NCI-H82 treated with DMSO at 0.1 percent for 48 hours (cell line): Measurements from ENCODE around the gene MBD3L4.
"Not testable (repeated sequence)": the region's sequence is repeated elsewhere in the genome, so short reads cannot be mapped to it uniquely, and the experiment has no call there.

Experiments
- DNase-seq: peaks from one replicate; lab custom pipeline; 2025; ENCODE audit not compliant: unreplicated experiment; lab: John Stamatoyannopoulos, UW

MBD3L4 gene

GRCh38 chr19:7051421-7051820 is 11.4 kb upstream of the MBD3L4 start:
- DNase-seq: not testable (repeated sequence)

DNA sequence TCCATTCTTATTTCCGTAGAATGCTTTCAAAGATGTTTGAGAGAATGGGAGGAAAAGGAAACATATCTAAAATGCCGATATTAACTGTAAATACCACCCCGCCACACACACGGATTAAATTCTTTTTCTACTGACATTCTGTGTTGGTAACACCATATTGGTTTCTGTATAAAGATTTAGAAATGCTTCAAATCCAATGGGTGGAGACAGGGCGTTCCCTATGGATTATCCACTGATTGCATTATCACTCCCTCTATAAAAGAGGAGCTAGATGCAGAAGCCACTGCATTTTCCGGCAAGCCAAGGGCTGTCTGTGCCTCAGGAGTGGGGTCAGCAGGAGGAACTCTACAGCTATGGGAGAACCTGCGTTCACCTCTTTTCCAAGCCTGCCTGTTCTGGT is 9.0 kb upstream of the MBD3L4 start, which contains the start of gene MBD3L2:
MBD3L2 (plus strand) TSS at position 301 of the 400 bp plus-strand sequence; CDS start at position 354, 53 bp downstream.
- DNase-seq: not testable (repeated sequence)

DNA sequence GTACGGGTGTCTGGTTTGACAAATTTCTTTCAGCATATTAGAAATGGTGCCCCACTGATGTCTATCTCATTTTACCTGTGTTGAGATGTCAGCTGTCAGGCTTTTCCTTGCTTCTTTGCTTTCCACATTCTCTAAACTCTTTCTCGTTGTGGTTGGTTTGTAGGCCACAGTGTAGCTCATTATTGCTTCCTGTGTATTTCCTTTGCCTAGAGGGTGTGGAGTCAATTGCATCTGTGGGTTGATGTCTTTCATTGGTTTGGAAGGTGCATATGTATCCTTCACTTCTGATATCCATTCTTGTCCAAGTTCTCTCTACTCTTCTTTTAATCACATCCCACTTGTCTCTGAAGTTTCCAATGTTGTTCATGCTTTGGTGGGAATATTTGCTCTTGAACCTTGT is 1.6 kb upstream of the MBD3L4 start:
- not testable (repeated sequence) for DNase-seq

- not testable (repeated sequence) for DNase-seq
Observed at GRCh38 chr19:7030278-7030677, 9.7 kb downstream of the MBD3L4 start, which contains the start of gene MBD3L5. Gene MBD3L5 (plus strand): TSS chr19:7030578. CDS start chr19:7030612, 34 bp downstream.

DNA sequence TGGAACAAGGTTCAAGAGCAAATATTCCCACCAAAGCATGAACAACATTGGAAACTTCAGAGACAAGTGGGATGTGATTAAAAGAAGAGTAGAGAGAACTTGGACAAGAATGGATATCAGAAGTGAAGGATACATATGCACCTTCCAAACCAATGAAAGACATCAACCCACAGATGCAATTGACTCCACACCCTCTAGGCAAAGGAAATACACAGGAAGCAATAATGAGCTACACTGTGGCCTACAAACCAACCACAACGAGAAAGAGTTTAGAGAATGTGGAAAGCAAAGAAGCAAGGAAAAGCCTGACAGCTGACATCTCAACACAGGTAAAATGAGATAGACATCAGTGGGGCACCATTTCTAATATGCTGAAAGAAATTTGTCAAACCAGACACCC is 11.2 kb downstream of the MBD3L4 start:
- DNase-seq: not testable (repeated sequence)

DNA sequence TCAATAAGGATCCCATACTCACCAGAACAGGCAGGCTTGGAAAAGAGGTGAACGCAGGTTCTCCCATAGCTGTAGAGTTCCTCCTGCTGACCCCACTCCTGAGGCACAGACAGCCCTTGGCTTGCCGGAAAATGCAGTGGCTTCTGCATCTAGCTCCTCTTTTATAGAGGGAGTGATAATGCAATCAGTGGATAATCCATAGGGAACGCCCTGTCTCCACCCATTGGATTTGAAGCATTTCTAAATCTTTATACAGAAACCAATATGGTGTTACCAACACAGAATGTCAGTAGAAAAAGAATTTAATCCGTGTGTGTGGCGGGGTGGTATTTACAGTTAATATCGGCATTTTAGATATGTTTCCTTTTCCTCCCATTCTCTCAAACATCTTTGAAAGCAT is 18.6 kb downstream of the MBD3L4 start, which contains the start of gene MBD3L2B:
MBD3L2B (minus strand) TSS at position 101 of the 400 bp plus-strand sequence; CDS start at position 67, 34 bp downstream.
- not testable (repeated sequence) for DNase-seq

DNA sequence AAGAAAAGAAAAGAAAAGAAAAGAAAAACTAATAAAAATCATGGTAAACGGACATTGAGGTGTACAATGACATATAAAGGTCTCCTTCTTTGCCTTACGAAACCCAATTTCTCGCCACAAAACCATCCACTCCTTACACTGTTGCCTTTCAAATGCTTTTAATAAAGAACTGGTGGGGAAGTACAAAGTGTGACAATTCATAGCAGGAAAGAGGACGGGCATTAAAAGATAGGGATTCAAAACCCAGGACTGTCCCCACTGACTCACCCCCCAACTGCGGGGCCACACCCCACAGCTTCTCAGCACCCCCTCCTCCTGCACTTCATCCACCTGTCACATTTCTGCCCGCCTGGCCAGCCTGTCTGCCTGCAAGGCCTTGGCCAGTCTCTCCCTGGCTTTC is 21.2 kb downstream of the MBD3L4 start:
- DNase-seq: no peak

DNA sequence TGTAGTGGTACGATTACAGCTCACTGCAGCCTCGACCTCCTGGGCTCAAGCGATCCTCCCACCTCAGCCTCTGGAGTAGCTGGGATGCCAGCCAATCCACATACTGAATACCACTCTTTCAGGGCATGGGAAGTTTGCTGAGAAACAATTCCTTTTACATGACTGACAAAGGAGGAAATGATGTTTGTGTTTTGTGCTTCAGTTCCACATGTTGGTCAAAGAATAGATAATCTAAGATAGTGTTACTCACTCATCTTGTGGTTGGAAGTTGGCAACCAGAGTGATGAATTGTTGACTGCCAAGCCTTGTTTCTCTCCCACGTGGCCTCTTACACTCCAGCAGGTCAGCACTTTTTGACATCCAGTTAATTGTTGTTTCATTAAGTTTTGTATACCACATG is 26.3 kb downstream of the MBD3L4 start:
- no peak for DNase-seq

DNA sequence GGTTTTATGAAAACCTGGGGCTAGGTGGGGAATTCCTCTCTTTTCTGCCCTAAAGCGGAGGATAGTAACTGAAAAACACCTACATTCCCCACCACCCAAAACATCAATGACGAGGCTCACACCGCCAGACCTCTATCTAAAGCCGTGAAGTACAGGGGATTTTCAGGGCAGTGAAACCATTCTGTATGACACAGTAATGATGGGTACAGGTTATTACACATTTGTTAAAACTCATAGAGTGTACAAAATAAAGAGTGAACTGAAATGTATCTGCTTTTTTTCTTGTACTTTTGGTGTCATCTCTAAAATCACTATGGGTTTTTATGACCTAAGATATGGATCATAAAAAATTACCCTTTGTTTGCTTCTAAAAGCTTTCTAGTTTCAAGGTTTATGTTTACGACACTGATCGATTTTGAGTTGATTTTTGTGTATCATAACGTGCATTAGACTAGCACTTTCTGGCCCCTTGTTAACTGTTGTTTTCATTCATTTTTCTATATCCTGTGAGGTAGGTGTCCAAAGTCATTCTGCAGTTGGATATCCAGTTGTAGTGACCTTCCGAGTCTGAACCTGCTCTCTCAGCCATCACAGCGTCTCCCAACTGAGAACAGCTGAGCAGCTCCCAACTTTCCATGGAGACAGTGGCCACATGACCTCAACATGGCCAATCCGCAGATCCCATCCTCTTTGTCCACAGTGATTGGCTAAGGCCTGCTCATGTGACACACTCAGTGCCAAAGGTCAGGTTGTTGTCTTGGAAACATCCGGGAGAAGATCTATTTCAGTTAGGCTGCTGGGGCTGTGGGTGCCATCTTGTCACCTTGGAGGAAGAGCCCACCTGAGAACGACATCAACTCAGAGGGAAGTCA is 29.0 kb downstream of the MBD3L4 start:
- no peak for DNase-seq

DNA sequence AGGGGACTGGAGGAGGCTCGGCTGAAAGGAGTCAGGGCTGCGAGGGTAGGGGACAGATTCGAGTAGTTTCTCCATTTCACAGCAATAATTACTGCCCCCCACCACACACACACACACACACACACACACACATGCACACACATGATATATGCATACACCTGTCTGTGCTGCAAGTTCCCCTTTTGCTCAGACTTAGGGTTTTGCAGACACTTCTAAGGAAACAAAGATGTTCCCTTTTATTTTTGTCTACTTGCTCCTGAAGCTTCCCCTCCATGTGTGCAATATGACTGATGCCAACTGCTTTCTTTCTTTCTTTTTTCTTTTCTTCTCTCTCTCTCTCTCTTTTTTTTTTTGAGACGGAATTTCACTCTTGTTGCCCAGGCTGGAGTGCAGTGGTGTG is 32.1 kb downstream of the MBD3L4 start:
- DNase-seq: no peak

DNA sequence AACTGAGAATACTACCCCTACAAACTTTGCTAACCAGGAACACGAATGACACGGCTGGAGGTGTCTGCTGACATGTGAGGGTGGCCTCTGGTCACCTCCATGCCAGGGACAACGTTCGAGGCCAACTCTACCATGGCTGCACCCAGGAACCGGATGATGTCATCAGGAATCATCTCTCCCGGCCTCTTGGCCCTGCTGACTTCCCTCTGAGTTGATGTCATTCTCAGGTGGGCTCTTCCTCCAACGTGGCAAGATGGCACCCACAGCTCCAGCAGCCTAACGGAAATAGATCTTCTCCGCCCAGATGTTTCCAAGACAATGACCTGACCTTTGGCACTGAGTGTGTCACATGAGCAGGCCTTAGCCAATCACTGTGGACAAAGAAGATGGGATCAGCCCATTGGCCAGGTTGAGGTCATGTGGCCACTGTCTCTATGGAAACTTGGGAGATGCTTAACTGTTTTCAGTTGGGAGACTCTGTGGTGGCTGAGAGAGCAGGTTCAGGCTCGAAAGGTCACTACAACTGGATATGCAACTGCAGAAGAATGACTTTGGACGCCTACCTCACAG is 33.8 kb downstream of the MBD3L4 start:
- DNase-seq: no peak

- DNase-seq: no peak
Observed at GRCh38 chr19:7004313-7004931, 35.6 kb downstream of the MBD3L4 start.

DNA sequence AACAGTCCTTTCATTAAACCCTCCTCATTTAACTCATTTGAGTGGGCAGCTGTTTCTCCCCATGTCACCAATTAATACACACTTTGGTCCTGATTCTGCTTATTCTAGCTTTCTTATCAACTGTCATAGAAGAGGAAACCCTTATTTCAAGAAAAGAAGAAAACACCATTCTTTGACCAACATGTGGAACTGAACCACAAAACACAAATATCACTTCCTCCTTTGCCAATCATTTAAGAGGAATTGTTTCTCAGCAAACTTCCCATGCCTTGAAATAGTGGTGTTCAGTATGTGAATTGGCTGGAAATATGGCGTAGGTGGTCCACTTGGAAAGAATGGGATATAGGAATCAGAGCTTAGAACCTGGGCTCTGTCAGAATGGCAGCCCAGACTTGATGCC is 39.2 kb downstream of the MBD3L4 start:
- DNase-seq: no peak

DNA sequence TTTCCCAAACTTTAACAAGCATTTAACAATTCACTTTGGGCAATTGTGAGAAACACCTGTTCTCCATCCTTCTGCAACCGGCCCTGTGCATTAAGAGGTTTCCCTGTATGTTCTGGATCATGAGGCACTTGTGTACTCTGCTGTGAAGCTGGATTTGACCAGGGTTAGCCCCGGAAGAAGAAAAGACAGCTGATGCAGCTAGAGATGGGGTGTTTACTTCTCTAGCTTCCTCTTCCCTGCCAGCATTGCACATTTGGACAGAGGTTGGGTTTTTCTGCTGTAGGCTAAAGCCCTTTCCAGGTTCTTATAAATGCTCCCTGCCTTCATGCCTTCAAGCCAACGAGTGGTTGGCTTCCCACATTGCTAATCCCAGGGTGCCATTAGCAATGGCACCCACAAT is 39.6 kb downstream of the MBD3L4 start:
- DNase-seq: no peak

DNA sequence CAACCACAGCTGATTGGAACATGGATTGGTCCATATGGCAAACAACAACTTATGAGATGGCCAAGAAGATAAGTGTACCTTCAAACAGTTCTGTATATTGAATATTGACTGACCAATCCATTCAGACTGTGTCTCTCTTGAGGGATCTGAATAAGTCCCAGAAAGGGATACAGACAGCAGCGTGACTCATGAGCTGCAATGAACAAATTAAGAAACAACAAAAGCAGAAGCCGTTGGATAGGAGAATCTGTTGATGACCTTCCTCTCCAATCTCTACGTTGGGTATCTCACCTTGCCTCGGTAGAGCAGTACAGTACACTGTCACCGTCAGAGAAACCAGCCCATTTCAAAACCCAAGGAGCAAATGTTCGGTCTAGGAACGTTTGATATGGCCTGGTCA is 40.0 kb downstream of the MBD3L4 start:
- no peak for DNase-seq

GRCh38 chr19:6997679-6998445 is 42.1 kb downstream of the MBD3L4 start:
- no peak for DNase-seq

DNA sequence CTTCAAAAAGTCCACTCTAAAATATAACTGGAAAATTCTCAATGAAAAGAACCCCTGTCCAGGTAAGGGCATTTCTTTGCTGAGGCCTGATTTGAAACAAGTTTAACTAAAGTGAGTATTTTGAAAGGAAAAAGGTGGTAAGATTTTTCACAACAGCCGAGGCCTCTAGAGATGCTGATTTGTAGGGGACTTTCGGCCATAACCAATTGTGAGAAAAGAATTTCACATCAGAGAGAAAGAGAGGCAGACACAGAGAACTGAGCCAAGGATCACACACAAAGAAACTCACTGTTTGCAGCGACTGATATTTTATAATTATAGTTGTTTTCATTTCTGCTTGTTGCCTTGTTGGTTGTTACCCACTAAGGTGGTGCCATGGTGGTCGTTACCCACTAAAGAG is 43.2 kb downstream of the MBD3L4 start:
- no peak for DNase-seq

- DNase-seq: no peak
Observed at GRCh38 chr19:6995054-6995453, 44.9 kb downstream of the MBD3L4 start.

GRCh38 chr19:6988257-6988656 is 51.7 kb downstream of the MBD3L4 start:
- no peak for DNase-seq

DNA sequence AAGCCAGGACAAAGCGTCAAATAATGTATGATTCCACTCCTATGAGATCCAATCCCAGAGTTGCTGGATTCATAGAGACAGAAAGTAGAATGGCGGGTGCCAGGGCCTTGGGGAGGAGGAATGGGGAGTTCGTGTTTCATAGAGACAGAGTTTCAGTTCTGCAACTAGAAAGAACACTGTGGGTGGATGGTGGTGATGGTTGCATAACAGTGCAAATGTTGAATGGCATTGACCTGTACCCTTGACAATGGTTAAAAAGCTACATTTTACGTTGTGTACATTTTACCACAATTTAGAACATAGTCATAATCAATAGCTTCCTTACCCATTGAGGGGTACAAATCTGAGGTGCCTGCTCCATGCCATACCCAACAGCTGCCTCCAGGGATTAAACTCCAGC is 52.1 kb downstream of the MBD3L4 start:
- DNase-seq: no peak
